Heart right ventricle (tissue), 16 donors: ENCODE data around the gene LIMCH1. TPM values are rescaled to one million over a fixed set of nuclear protein-coding genes. Genes with fewer than 3 reads are reported as not detected.

ENCODE experiments used
- ATAC-seq, 8 donors: fragments of 200-7000 bp; cut with Tn5 transposase; one replicate each; pipeline ENCODE4 v1.9.1; 2020; ENCODE audit warnings: mild to moderate bottlenecking in 8 of 8, moderate library complexity in 8 of 8, moderate number of reproducible peaks in 1 of 8
- DNase-seq, 2 donors: peaks; one replicate each; pipeline ENCODE4 v3.0.0-alpha.2; 2020
- H3K27ac ChIP-seq, 10 donors: fragments of 200-600 bp; sonication (generic) in 2 of 10; one replicate each; pipeline versions ENCODE4 v1.5.0 to v1.8.0; 2020 to 2022; ENCODE audit warnings: mild to moderate bottlenecking in 3 of 10
- H3K27me3 ChIP-seq, 7 donors: fragments of 200-600 bp; one replicate each; pipeline ENCODE4 v1.8.0; 2021 to 2022; ENCODE audit warnings: mild to moderate bottlenecking in 2 of 7
- H3K36me3 ChIP-seq, 9 donors: fragments of 200-600 bp; sonication (generic) in 1 of 9; one replicate each; pipeline versions ENCODE4 v1.5.0 to v1.8.0; 2020 to 2022; ENCODE audit warnings: mild to moderate bottlenecking in 2 of 9
- H3K4me1 ChIP-seq, 9 donors: fragments of 200-600 bp; sonication (generic) in 1 of 9; one replicate each; pipeline versions ENCODE4 v1.5.0 to v1.8.0; 2020 to 2022; ENCODE audit warnings: mild to moderate bottlenecking in 4 of 9
- H3K4me3 ChIP-seq, 10 donors: fragments of 200-600 bp; sonication (generic) in 2 of 10; one replicate each; pipeline versions ENCODE4 v1.5.0 to v1.8.0; 2020 to 2022; ENCODE audit warnings: mild to moderate bottlenecking in 7 of 10, moderate library complexity in 2 of 10
- H3K9me3 ChIP-seq, 11 donors: fragments of 200-600 bp in 10 of 11; sonication (generic) in 2 of 11; one replicate each; pipeline versions ENCODE4 v1.5.0 to v1.8.0; 2013 to 2022; ENCODE audit warnings: mild to moderate bottlenecking in 2 of 11, control low read depth in 1 of 11, moderate library complexity in 1 of 11
- WGBS, 2 donors: extraction: QIAGEN DNeasy Blood & Tissue Kit; methylation state at CpG; one replicate each; pipeline ENCODE4 v1.1.7; 2013; ENCODE audit warnings: inconsistent platforms in 1 of 2; 5-methylcytosine and 5-hydroxymethylcytosine counted together
- intact Hi-C, 10 donors: fragments of 100-400 bp; cut with DNase I; formaldehyde crosslinking; loops; one replicate each; pipeline versions ENCODE4 v1.11.1 to v1.14.2; 2022
- polyA plus RNA-seq, 2 donors: library from polyadenylated mRNA; stranded (reverse); fragments of 200-250 nt; gene quantifications; one replicate each; pipeline ENCODE4 v1.2.3, GENCODE V29; 2013
- total RNA-seq, 10 donors: library from RNA; stranded (reverse); fragmentation: NEBNext Ultra II Directional in 3 of 10; extraction: Animal tissue kit (Norgen Biotek cat#: 25700) in 3 of 10; gene quantifications; one replicate each; pipeline versions ENCODE4 v1.2.1 to v1.2.4, GENCODE V29; 2021 to 2023
- TF ChIP-seq, protein P1 (sequence below), 9 donors: fragments of 200-600 bp; sonication (generic) in 2 of 9; IDR thresholded peaks; one replicate each; pipeline versions ENCODE4 v1.5.0 to v1.8.0; 2021 to 2022; ENCODE audit warnings: antibody characterized with exemption in 9 of 9, mild to moderate bottlenecking in 5 of 9, moderate library complexity in 1 of 9
- donor health status: Arrhythmogenic right ventricular cardiomyopathy.
- donor health status: ischemic (EF 13 %, LVEDD 7.1; RV severe dilation, severe dysfunction).
- donor health status: healthy with polysubstance abuse.
- donor health status: DM: no; HTN: yes; CAD: no.
- donor health status: DM: no; HTN: no; CAD: no.
- donor health status: ischemic (EF 25% LVEDD 6.9; RV normal size, moderate dysfunction).
- donor health status: ischemic (EF 25% LVEDD 5.7; RV mildly dilated, moderate dysfunction).
- donor health status: healthy.
- donor health status: DM: yes; HTN: yes; CAD: no.
- donor health status: Ischemic cardiomyopathy.
- donor health status: ischemic (EF 35%, LVEDD 5.7; RV mildly dilated, moderate dysfunction).
- donor health status: nonischemic (EF 11% LVEDD 7.7; RV severe dilation, severe dysfunction).
- donor health status: DM: yes; HTN: yes; CAD: no.
- donor health status: PGD.
- donor health status: ischemic (EF 29% LVEDD 5.4; RV normal size, mild dysfunction).
- donor health status: nonischemic (EF 23%, LVEDD 6.1; RV moderate dilation, normal function).

Gene LIMCH1
- total and polyA plus RNA-seq, 12 donors = 28.4 to 410 (median 280) TPM

DNA sequence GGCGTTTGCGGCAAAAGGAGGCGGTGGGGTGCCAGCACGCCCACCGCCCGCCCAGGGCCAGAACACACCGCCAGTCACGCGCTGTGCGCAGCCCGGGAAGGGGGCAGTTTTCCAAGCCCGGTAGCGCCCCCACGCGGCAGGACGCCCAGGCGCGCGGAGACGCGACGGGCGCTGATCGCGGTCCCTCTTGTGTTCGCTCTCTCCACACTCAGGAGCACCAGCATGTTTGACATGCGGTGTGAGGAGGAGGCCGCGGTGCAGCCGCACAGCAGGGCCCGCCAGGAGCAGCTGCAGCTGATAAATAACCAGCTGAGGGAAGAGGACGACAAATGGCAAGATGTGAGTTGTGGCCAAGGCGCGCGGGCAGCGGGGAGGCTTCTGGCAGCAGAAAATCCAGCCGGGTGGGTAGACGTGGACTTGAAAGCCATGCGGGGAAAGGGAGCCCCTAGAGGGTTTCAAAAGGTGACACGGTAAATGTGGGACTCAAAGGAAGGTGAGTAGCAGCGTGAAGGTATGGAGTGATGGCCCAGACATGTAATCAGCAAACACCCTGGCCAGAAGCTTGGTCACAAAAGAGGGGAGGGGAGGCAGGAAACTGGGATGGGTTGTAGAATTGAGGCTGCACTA, 106.4 kb downstream of the LIMCH1 start:
- peak overlapping the region in 6 of 10 donors; percentile 12 to 27 (median 20) for H3K4me3 ChIP-seq
- peaks cover 0 to 51% (median 21%) of the 10 kb centered on the region in 9 donors for H3K36me3 ChIP-seq
- H3K9me3 ChIP-seq = no peaks in the 10 kb centered on the region
- peaks cover 0 to 45% (median 23%) of the 10 kb centered on the region in 9 donors for H3K4me1 ChIP-seq
- DNase-seq (peak; percentile 76 to 82), ATAC-seq (peak; percentile 91 to 95 (median 94))
- intact Hi-C loops = loop anchor here in 8 of 10 donors (2.0 to 10.0 kb wide), 5 partner anchors 110 to 362 kb away; partner anchors contain the start of gene LIMCH1 (in 1 of the 8)
- WGBS, 2 donors = 14 to 21% methylated on average over 41 of the region's 41 CpGs
- peaks cover 0 to 22% (median 0%) of the 10 kb centered on the region in 7 donors for H3K27me3 ChIP-seq
- H3K27ac ChIP-seq = peak overlapping the region in 3 of 10 donors; percentile 2 to 51 (median 14)
- TF ChIP-seq, protein P1, sequence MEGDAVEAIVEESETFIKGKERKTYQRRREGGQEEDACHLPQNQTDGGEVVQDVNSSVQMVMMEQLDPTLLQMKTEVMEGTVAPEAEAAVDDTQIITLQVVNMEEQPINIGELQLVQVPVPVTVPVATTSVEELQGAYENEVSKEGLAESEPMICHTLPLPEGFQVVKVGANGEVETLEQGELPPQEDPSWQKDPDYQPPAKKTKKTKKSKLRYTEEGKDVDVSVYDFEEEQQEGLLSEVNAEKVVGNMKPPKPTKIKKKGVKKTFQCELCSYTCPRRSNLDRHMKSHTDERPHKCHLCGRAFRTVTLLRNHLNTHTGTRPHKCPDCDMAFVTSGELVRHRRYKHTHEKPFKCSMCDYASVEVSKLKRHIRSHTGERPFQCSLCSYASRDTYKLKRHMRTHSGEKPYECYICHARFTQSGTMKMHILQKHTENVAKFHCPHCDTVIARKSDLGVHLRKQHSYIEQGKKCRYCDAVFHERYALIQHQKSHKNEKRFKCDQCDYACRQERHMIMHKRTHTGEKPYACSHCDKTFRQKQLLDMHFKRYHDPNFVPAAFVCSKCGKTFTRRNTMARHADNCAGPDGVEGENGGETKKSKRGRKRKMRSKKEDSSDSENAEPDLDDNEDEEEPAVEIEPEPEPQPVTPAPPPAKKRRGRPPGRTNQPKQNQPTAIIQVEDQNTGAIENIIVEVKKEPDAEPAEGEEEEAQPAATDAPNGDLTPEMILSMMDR (IDR thresholded peaks at IDR 0.05) = peak; percentile 84 to 97 (median 91)

DNA sequence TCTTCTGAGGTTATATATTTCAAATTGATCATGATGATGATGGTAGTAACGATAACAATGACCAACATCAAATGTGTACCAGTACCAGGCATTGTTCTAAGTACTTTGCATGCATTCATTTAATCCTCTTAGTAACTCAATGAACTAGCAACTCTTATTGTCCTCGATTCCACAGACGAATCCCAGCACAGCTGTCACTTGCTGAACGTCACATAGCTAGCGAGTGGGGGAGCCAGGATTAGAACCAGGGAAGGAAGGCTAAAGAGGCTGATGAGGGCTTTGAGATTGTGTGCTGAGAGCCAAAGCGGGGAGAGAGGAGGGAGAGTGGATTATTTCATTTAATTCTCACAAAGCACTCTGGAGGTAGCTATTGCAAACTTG, 106.9 kb downstream of the LIMCH1 start:
- peaks cover 0 to 52% (median 21%) of the 10 kb centered on the region in 9 donors for H3K36me3 ChIP-seq
- H3K4me1 ChIP-seq = peaks cover 0 to 41% (median 20%) of the 10 kb centered on the region in 9 donors
- no peak for ATAC-seq
- peaks cover 0 to 22% (median 0%) of the 10 kb centered on the region in 7 donors for H3K27me3 ChIP-seq
- H3K4me3 ChIP-seq = no peak overlapping the region
- peak overlapping the region in 1 of 10 donors; percentile 51 for H3K27ac ChIP-seq
- intact Hi-C loops = loop anchor here in 9 of 10 donors (2.0 to 10.0 kb wide), 5 partner anchors 110 to 363 kb away; partner anchors contain the start of gene LIMCH1 (in 1 of the 9)
- H3K9me3 ChIP-seq = no peaks in the 10 kb centered on the region
- 77 to 84% methylated on average over 6 of the region's 6 CpGs for WGBS, 2 donors
- TF ChIP-seq, protein P1 (IDR thresholded peaks at IDR 0.05) = no peak
- DNase-seq = no peak

DNA sequence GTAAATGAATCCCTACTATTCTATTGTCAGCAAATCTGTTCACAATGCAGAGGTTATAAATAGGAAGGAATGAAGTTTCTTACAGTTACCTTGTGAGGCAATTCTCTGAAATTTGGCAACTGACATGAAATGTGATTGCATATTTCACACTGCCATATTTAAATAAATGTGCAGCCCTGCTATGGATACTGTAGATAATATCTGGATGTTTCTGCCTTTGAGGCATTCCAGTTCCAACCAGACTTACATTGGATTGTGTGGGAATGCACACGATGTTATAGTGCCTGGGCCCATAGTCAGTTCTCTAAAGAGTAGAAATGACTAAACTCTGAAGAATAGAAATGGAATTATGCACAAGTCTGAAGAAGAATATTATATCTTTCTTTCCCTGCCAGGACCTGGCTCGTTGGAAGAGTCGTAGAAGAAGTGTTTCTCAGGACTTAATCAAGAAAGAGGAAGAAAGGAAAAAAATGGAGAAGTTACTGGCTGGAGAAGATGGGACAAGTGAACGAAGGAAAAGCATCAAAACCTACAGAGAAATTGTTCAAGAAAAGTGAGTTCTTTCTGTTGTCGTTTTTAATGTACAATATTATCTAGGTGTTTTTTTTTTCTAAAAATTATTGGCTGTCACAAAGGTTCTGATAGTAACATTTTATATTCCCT, 107.9 kb downstream of the LIMCH1 start:
- 89 to 92% methylated on average over 5 of the region's 5 CpGs for WGBS, 2 donors

DNA sequence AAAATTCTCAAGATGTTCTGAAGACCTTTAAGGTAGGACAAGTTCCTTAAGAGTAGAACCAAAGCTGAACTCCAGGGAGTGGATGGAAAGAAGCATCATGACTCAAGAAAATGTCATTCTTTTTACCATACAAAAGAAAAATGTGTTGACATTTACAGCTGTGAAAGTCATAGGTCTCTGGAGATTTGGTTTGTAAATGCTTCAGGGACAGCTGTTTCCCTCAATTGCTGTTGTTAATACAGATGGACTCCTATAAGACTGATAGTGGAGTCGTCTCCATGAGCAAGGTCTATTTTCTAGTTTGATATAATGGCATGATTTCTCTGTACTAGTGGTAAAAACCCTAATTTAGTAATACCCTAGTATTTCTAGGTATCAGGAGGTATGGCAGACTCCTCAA, 108.9 kb downstream of the LIMCH1 start:
- Histone ChIP-seq H3K27me3 (peaks cover 0 to 22% (median 0%) of the 10 kb centered on the region in 7 donors), H3K36me3 (peaks cover 0 to 69% (median 29%) of the 10 kb centered on the region in 9 donors), H3K4me1 (peaks cover 0 to 34% (median 20%) of the 10 kb centered on the region in 9 donors), H3K9me3 (no peaks in the 10 kb centered on the region), H3K4me3 (no peak overlapping the region), H3K27ac (no peak overlapping the region)
- intact Hi-C loops = loop anchor here in 4 of 10 donors (5.0 to 10.0 kb wide), 3 partner anchors 112 to 365 kb away; partner anchors contain the start of gene LIMCH1 (in 1 of the 4)
- WGBS, 2 donors = 49 to 53% methylated on average over 1 of the region's 1 CpG
- ATAC-seq = no peak
- TF ChIP-seq, protein P1 (IDR thresholded peaks at IDR 0.05) = no peak
- DNase-seq = no peak

More for the DNA sequence above, 107.9 kb downstream of the LIMCH1 start:
- Histone ChIP-seq H3K9me3 (no peaks in the 10 kb centered on the region), H3K4me1 (peaks cover 0 to 32% (median 20%) of the 10 kb centered on the region in 9 donors), H3K4me3 (no peak overlapping the region), H3K36me3 (peaks cover 0 to 59% (median 22%) of the 10 kb centered on the region in 9 donors), H3K27ac (peak overlapping the region in 1 of 10 donors; percentile 7), H3K27me3 (peaks cover 0 to 22% (median 0%) of the 10 kb centered on the region in 7 donors)
- intact Hi-C loops = loop anchor here in 5 of 10 donors (2.0 to 10.0 kb wide), 4 partner anchors 111 to 364 kb away; partner anchors contain the start of gene LIMCH1 (in 1 of the 5)
- no peak for DNase-seq
- TF ChIP-seq, protein P1 (IDR thresholded peaks at IDR 0.05) = no peak
- ATAC-seq = no peak
